Left ventricle myocardium inferior (tissue), 1 donor: Measurements from ENCODE around the gene IQGAP2. TPM values are rescaled to one million over a fixed set of nuclear protein-coding genes. Genes with fewer than 3 reads are reported as not detected.

ENCODE experiments used
- DNase-seq: peaks from one replicate; pipeline ENCODE4 v3.0.0-alpha.2; 2020
- H3K27ac ChIP-seq: fragments of 200-600 bp; replicated peaks from 2 replicates; pipeline ENCODE4 v1.8.0; 2021
- H3K27me3 ChIP-seq: fragments of 200-600 bp; 2 replicates; pipeline ENCODE4 v1.8.0; 2021; ENCODE audit warnings: low read depth
- H3K36me3 ChIP-seq: fragments of 200-600 bp; 2 replicates; pipeline ENCODE4 v1.8.0; 2021
- H3K4me1 ChIP-seq: fragments of 200-600 bp; 2 replicates; pipeline ENCODE4 v1.8.0; 2021
- H3K4me3 ChIP-seq: fragments of 200-600 bp; 2 replicates; pipeline ENCODE4 v1.8.0; 2021; ENCODE audit warnings: mild to moderate bottlenecking, moderate library complexity
- H3K9me3 ChIP-seq: fragments of 200-600 bp; replicated peaks from 2 replicates; pipeline ENCODE4 v1.8.0; 2021
- CTCF ChIP-seq: fragments of 200-600 bp; IDR thresholded peaks from 2 replicates; pipeline ENCODE4 v1.8.0; 2021; ENCODE audit warnings: antibody characterized with exemption, mild to moderate bottlenecking, borderline replicate concordance
- intact Hi-C: fragments of 100-400 bp; cut with micrococcal nuclease; formaldehyde crosslinking; loops from one replicate; pipeline ENCODE4 v1.11.0; 2022
- total RNA-seq: library from RNA; stranded (reverse); fragmentation: NEBNext Ultra II Directional; extraction: Animal tissue kit (Norgen Biotek cat#: 25700); gene quantifications from one replicate; pipeline ENCODE4 v1.2.1, GENCODE V29; 2021
- donor health status: DM: no; HTN: yes; CAD: no; lungs with severe emphysema.

Gene IQGAP2
- total RNA-seq, 1 donor from 2014 or later = 4.1 TPM

- Histone ChIP-seq H3K27me3 (peaks cover 6% of the 10 kb centered on the region), H3K27ac (no peak overlapping the region), H3K36me3 (no peaks in the 10 kb centered on the region), H3K4me3 (no peak overlapping the region), H3K4me1 (peaks cover 6% of the 10 kb centered on the region), H3K9me3 (no peaks in the 10 kb centered on the region)
- DNase-seq = no peak
- no peak for TF ChIP-seq CTCF
- intact Hi-C loops = no loop called here
Measured at GRCh38 chr5:76704131-76704663, 301.1 kb downstream of the IQGAP2 start.

GRCh38 chr5:76705574-76705973 is 302.5 kb downstream of the IQGAP2 start:
- Histone ChIP-seq H3K4me3 (no peak overlapping the region), H3K9me3 (no peaks in the 10 kb centered on the region), H3K27me3 (peaks cover 6% of the 10 kb centered on the region), H3K36me3 (no peaks in the 10 kb centered on the region), H3K4me1 (peaks cover 6% of the 10 kb centered on the region), H3K27ac (no peak overlapping the region)
- intact Hi-C loops = no loop called here
- no peak for TF ChIP-seq CTCF
- no peak for DNase-seq

GRCh38 chr5:76709762-76710161 is 306.7 kb downstream of the IQGAP2 start:
- no peak for DNase-seq
- TF ChIP-seq CTCF = no peak
- Histone ChIP-seq H3K27me3 (peaks cover 15% of the 10 kb centered on the region), H3K4me1 (peaks cover 6% of the 10 kb centered on the region), H3K4me3 (no peak overlapping the region), H3K36me3 (no peaks in the 10 kb centered on the region), H3K9me3 (no peaks in the 10 kb centered on the region), H3K27ac (no peak overlapping the region)
- intact Hi-C loops = no loop called here

GRCh38 chr5:76710991-76711390 is 307.9 kb downstream of the IQGAP2 start:
- no peak for DNase-seq
- Histone ChIP-seq H3K9me3 (no peaks in the 10 kb centered on the region), H3K4me1 (peaks cover 11% of the 10 kb centered on the region), H3K4me3 (no peak overlapping the region), H3K27ac (no peak overlapping the region), H3K27me3 (peaks cover 27% of the 10 kb centered on the region), H3K36me3 (no peaks in the 10 kb centered on the region)
- intact Hi-C loops = no loop called here
- TF ChIP-seq CTCF = no peak

GRCh38 chr5:76714751-76715485 is 311.8 kb downstream of the IQGAP2 start:
- peaks cover 41% of the 10 kb centered on the region for H3K4me1 ChIP-seq

More at GRCh38 chr5:76714751-76715485, 311.8 kb downstream of the IQGAP2 start:
- H3K27me3 ChIP-seq = peaks cover 42% of the 10 kb centered on the region
- no peaks in the 10 kb centered on the region for H3K9me3 ChIP-seq
- no peak for TF ChIP-seq CTCF
- intact Hi-C loops = no loop called here
- peak overlapping the region; percentile 78 for H3K27ac ChIP-seq
- DNase-seq = peak; percentile 30
- H3K4me3 ChIP-seq = peak overlapping the region; percentile 76
- no peaks in the 10 kb centered on the region for H3K36me3 ChIP-seq
